ENCODE measurements around the gene SORL1-AS1.

SORL1-AS1 gene

DNA sequence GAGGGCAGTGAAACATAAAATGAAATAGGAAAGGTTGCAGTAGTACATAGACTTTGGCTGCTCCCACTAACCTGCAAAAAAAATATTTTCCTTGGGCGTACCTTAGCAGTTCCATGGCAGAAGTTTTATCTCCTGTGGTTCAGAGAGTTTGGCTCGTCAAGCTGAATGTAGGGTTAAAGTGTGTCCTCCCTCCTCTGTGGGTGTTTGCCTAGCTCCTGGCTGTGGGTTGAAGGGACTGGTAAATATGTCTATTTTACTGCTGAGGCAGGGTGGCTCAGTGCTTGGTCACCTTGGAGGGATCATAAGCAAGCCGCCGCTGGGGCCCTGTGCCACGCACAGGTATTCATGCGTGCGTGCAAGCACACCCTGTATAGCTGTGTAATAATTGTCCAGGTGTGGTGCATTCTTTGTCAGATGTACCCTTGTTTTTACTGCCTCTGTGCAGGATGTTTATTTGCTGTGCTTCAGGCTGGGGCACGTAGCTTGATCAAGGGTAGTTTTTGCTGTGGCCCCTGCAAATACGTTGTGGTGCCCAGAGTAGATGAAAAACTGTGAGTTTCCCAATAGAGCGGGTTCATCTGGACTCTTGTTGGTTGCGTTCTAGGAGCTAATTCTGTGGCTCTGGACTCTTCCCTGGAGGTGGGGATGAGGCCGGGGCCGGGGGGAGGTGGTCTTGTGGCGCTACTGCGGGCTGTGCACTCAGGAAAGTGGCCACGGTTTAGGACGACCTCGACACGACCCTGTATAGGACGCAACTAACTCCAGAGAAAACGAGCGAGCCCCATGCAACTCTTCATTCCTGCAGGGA lies 1.4 kb downstream of the SORL1-AS1 start:
- Mint-ChIP-seq H3K36me3 (no peaks in the 10 kb centered on the region), H3K9me3 (peaks cover 2% of the 10 kb centered on the region), H3K27ac (no peak overlapping the region), H3K4me3 (peak overlapping the region; percentile 84), H3K27me3 (ENCODE audit: insufficient read depth, low read depth) (peaks cover 23% of the 10 kb centered on the region), H3K4me1 (peaks cover 32% of the 10 kb centered on the region)
- Histone ChIP-seq H3K4me2 (peak overlapping the region; percentile 94), H3K27me3 (peaks cover 8% of the 10 kb centered on the region), H3K4me3 (peak overlapping the region; percentile 95), H4K20me1 (ENCODE audit: low read depth) (peaks cover 12% of the 10 kb centered on the region), H3K9ac (no peak overlapping the region), H3F3A (ENCODE audit: low read depth) (peaks cover 5% of the 10 kb centered on the region), H3K9me3 (ENCODE audit: low read depth) (no peaks in the 10 kb centered on the region), H3K27ac (no peak overlapping the region), H3K4me1 (peaks cover 36% of the 10 kb centered on the region), H2AFZ (replicated peaks) (peak overlapping the region; percentile 61), H3K79me2 (ENCODE audit: low read depth) (peaks cover 41% of the 10 kb centered on the region), H3K36me3 (no peaks in the 10 kb centered on the region)
- TF ChIP-seq EZH2 (IDR thresholded peaks at IDR 0.05) (no peak), EZH2phosphoT487 (IDR thresholded peaks at IDR 0.05) (no peak)
- TF ChIP-seq, protein P1, sequence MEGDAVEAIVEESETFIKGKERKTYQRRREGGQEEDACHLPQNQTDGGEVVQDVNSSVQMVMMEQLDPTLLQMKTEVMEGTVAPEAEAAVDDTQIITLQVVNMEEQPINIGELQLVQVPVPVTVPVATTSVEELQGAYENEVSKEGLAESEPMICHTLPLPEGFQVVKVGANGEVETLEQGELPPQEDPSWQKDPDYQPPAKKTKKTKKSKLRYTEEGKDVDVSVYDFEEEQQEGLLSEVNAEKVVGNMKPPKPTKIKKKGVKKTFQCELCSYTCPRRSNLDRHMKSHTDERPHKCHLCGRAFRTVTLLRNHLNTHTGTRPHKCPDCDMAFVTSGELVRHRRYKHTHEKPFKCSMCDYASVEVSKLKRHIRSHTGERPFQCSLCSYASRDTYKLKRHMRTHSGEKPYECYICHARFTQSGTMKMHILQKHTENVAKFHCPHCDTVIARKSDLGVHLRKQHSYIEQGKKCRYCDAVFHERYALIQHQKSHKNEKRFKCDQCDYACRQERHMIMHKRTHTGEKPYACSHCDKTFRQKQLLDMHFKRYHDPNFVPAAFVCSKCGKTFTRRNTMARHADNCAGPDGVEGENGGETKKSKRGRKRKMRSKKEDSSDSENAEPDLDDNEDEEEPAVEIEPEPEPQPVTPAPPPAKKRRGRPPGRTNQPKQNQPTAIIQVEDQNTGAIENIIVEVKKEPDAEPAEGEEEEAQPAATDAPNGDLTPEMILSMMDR (IDR thresholded peaks at IDR 0.05): no peak
- DNase-seq (ENCODE audit: low spot score): no peak

DNA sequence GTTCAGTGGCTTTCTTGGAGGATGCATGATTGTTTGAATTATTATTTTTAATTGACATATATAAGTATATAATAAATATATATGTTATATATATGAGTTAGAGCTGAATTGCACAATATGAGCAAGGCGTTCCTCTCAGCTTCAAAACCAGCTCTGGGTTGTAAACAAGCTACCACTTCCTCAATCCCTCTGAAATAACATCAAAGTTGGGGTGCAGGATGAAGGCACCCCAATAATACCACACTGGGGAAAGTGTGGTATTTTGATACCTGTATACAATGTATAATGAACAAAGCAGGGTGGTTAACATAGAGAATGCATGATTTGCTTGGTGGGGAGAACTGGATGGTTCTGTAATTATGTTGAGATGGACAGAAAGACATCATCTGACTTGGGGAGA lies 2.4 kb downstream of the SORL1-AS1 start:
- Histone ChIP-seq H3K36me3 (no peaks in the 10 kb centered on the region), H3K4me1 (peaks cover 39% of the 10 kb centered on the region), H4K20me1 (ENCODE audit: low read depth) (peaks cover 5% of the 10 kb centered on the region), H3K27ac (no peak overlapping the region), H3F3A (ENCODE audit: low read depth) (peaks cover 12% of the 10 kb centered on the region), H2AFZ (replicated peaks) (no peak overlapping the region), H3K9ac (no peak overlapping the region), H3K4me2 (no peak overlapping the region), H3K4me3 (no peak overlapping the region), H3K27me3 (peaks cover 8% of the 10 kb centered on the region), H3K79me2 (ENCODE audit: low read depth) (peaks cover 32% of the 10 kb centered on the region), H3K9me3 (ENCODE audit: low read depth) (no peaks in the 10 kb centered on the region)
- Mint-ChIP-seq H3K36me3 (no peaks in the 10 kb centered on the region), H3K27ac (peak overlapping the region; percentile 23), H3K4me3 (peak overlapping the region; percentile 84), H3K9me3 (peaks cover 2% of the 10 kb centered on the region), H3K27me3 (ENCODE audit: insufficient read depth, low read depth) (peaks cover 29% of the 10 kb centered on the region), H3K4me1 (peaks cover 37% of the 10 kb centered on the region)
- TF ChIP-seq, protein P1 (IDR thresholded peaks at IDR 0.05): no peak
- TF ChIP-seq EZH2phosphoT487 (IDR thresholded peaks at IDR 0.05) (no peak), EZH2 (IDR thresholded peaks at IDR 0.05) (no peak)
- no peak for DNase-seq (ENCODE audit: low spot score)

DNA sequence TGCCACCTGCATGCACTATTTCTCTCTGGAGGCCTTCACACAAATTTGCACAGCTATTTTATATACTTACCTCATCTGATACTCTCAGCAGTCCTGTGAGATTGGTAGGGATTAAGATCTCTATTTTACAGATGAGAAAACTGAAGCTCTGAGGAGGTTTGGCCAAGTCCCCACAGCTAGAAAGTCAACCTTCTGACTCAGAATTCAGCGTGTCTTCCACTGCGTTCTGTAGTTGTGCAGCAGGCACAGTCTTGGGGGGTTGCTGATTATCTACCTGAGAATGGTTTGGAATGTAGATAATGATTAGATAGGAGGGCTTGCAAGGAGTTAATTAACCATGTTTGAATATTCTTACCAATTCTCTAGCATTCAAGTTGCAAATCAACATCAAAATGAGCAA lies 3.1 kb downstream of the SORL1-AS1 start:
- Histone ChIP-seq H3K79me2 (ENCODE audit: low read depth) (peaks cover 24% of the 10 kb centered on the region), H4K20me1 (ENCODE audit: low read depth) (no peaks in the 10 kb centered on the region), H2AFZ (replicated peaks) (no peak overlapping the region), H3K27ac (no peak overlapping the region), H3K36me3 (no peaks in the 10 kb centered on the region), H3K4me3 (no peak overlapping the region), H3K4me2 (no peak overlapping the region), H3K4me1 (peaks cover 37% of the 10 kb centered on the region), H3K9me3 (ENCODE audit: low read depth) (no peaks in the 10 kb centered on the region), H3F3A (ENCODE audit: low read depth) (peaks cover 13% of the 10 kb centered on the region), H3K27me3 (peaks cover 8% of the 10 kb centered on the region), H3K9ac (no peak overlapping the region)
- TF ChIP-seq, protein P1 (IDR thresholded peaks at IDR 0.05): no peak
- no peak for TF ChIP-seq EZH2phosphoT487 (IDR thresholded peaks at IDR 0.05)
- no peak for TF ChIP-seq EZH2 (IDR thresholded peaks at IDR 0.05)
- Mint-ChIP-seq H3K27ac (no peak overlapping the region), H3K36me3 (no peaks in the 10 kb centered on the region), H3K4me1 (peaks cover 38% of the 10 kb centered on the region), H3K4me3 (no peak overlapping the region), H3K9me3 (peaks cover 2% of the 10 kb centered on the region), H3K27me3 (ENCODE audit: insufficient read depth, low read depth) (peaks cover 29% of the 10 kb centered on the region)
- DNase-seq (ENCODE audit: low spot score): no peak
